ENCODE results near the gene TTC39C.

TTC39C gene

DNA sequence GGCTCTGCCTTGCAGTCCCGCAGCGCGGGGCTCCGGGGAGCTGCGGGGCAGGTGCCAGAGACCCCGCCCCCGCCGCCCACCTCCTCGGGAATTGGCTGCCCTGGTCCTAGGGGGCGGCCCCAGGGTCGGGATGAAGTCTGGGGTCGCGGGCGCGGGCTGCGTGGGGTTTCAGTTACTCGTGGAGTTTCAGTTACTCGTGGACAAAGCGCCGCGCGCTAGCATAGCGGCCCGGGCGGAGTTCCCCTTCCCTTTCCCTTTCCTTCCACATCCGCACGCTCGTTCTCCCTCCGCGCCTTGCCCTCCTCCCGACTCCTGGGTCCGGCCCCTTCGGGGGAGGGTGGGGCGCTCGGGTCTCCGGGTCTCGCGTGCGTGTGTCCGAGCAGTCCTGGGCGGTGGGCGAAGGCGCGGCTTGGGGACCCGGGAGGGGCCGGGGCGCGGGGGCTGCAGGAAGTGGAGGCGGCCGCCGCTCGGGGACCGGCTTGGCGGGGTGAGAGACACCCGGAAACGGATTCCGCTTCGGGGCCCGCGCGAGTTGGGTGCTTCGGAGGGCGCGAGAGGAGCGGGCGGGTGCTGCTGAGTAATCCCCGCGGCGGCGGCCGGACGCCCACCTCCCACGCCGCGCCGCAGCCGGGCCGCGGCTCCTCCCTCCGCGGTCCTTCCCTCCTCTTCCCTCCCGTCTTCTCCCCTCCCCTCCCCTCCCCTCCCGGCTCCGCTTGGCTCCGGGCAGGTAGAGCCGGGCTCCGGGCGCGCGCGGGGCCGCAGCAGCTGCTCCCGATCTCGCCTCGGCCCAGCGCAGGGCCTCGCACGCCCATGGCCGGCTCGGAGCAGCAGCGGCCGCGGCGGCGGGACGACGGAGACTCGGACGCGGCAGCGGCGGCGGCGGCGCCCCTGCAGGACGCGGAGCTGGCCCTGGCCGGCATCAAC, at the start of gene TTC39C:
Gene TTC39C (plus strand): TSS at position 693 of the 924 bp plus-strand sequence. CDS start 118 bp downstream, at position 811.
- DNase-seq, result peak; percentile 76
- in situ Hi-C loops (cut with MboI; ENCODE audit: low pct_unique_long_range_greater_than_20kb, low sequenced_read_pairs), result no loop called here

DNA sequence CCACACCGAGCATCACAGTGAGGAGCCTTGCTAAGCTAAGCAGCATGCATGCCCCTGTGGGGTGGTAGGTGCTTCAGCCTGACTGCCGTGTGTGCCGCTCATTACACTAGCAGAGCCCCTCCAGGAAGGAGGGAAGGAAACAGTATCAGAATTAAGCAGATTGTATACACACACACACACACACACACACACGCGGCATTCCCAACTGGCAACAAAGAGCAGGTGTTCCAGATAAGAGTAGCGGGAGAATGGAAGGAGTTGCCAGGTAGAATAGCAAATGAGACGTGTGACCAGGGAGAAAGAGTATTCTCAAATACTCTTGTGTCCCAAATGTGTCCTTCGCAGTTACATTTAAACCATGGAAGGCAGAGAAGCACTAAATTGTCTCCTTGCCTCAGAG, 47.6 kb upstream of the TTC39C start:
- no peak for DNase-seq
- in situ Hi-C loops (cut with MboI; ENCODE audit: low pct_unique_long_range_greater_than_20kb, low sequenced_read_pairs), result no loop called here

DNA sequence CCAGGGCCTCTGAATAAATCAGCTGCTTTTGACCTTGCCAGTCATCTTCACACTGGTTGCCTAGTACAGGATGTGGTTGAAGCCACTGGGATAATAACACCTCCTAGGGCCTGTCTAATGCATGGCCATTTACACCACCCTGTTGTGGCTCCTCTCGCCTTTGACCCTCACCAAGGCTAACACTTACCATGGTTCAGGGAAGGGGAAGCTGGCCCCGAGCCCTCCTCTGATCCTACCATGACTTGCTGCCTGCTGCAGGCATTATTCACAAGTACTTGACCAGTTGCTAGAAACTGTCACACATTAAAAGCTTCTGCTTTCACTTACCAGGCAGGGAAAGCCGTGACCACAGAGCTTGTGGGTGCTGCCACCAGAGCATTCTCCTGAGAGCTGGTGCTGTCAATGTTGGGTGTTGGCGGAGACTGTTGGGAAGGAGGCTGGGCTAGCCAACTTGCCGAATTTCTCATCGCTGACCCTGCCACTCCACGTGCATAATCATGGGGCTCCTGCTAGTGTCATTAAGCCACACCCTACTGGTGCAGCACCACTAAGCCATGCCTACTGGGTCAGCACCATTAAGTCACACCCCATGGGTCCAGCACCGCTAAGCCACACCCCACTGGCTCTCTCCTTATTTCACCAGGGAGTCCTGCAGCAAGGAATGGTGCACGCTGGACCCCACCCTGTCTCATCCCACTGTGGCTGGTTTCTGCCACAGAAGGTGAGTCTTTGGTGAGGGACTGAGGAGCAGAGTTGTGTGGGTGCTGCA, 47.0 kb upstream of the TTC39C start:
- peak; percentile 51 for DNase-seq
- in situ Hi-C loops (cut with MboI; ENCODE audit: low pct_unique_long_range_greater_than_20kb, low sequenced_read_pairs), result no loop called here

DNA sequence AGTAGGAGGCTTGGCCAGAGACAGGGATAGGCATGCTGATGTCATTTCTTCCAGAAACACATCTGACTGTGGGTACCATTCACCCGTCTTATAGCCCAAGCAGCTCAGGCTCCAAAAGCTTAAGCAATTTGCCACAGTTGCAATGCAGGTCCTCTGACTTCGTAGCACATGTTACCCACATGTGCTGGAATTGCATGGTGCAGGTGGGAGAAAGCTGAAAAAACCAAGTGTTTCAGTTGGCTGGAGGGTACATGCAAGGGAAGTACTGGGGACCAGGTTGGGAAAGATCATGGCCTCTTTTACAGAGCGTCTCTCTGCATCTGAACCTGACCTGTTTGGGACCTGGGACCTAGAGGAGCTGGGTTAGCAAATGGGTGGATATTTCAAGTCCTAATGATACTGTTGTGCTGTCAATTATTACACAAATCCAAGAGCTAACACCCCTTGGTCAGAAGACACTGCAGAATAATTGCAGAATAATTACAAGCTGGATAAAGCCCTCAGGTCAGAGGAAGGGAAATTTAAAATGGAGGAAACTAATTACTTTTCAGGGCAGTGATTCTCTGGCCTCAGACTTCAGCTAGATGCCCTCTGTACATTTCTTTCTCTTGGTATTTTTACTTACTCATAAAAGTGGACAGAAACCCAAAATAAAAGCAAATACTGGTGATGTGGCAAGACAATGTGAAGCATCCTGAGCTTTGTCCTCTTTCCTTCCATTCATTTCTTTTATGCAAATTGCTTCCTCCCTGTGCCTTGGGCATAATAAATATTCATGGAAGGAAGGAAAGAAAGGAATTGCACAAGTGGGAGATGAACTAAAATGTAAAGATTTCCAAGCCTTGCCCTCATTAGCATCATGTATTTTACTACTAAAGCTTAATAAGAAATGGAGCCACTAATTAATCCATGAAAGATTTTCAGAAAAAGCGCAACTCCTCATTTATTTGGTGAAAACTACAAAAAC, 45.6 kb upstream of the TTC39C start:
- DNase-seq, result no peak
- in situ Hi-C loops (cut with MboI; ENCODE audit: low pct_unique_long_range_greater_than_20kb, low sequenced_read_pairs), result no loop called here

DNA sequence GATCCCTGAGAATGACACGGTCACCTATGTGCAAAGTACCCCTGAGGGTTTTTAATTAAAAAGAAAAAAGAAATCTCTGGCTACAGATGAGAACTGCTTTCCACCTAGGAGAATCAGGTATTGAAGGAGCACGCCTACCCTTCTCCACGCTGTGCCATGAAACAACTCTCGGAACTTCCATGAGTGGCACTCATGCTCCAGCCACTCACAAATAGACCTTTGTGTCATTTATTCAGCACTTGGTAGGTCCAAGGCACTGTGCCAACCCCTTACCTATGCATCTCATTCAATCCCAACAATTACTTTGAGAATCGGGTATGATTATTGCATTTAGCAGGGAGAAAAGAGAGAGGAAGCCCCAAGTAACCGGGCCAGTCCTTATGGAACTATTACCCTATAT, 44.9 kb upstream of the TTC39C start:
- DNase-seq, result no peak
- in situ Hi-C loops (cut with MboI; ENCODE audit: low pct_unique_long_range_greater_than_20kb, low sequenced_read_pairs), result no loop called here

DNA sequence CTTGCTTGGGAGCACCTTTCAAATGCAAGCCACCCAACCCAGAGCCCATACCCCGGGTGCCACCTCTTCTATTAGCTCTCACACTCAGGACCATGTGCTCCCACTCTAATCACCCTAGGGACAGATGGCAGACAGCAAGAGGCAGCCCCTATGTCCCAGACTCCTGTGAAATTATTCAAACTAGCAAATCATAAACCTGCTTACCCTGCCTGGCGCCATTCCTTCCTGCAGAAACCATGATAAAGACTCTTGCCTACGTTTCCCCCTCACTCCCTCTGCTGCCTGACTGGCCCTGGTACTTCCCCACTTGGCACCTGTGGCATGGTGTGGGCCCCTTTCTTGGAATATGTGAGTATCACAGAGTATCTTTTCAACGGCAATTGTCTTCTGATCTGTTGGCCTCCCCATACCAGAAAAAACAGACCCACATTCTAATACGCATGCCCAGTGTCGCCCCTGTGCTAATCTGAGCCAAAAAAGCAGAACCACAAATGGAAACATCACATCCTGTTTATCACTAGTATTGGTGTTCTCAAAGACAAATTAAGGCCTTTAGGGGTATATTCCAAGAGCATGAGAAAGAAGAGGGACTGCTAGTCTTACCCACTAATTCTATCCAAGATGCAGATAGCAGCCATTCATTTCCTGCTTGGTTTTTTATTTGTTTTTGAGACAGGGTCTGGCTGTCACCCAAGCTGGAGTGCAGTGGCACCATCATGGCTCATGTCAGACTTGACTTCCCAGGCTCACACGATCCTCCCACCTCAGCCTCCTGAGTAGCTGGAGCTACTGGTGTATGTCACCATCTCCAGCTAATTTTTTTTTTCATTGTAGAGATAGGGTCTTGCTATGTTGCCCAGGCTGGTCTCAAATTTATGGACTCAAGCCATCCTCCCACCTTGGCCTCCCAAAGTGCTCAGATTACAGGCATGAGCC, 44.1 kb upstream of the TTC39C start:
- DNase-seq, result peak; percentile 73
- in situ Hi-C loops (cut with MboI; ENCODE audit: low pct_unique_long_range_greater_than_20kb, low sequenced_read_pairs), result no loop called here

DNA sequence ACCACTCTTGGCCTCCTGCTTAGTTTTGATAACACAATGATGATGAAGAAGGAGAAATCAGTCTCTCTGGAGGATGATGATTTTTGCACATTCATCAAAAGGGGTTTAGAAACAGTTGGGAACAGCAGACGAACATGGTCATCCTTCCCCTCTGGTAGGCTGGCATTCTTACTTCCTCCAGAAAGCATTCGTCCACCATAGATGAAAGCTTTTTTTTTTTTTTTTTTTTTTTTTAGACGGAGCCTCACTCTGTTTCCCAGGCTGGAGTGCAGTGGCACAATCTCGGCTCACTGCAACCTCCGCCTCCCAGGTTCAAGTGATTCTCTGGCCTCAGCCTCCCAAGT, 43.5 kb upstream of the TTC39C start:
- DNase-seq, result no peak
- in situ Hi-C loops (cut with MboI; ENCODE audit: low pct_unique_long_range_greater_than_20kb, low sequenced_read_pairs), result no loop called here

DNA sequence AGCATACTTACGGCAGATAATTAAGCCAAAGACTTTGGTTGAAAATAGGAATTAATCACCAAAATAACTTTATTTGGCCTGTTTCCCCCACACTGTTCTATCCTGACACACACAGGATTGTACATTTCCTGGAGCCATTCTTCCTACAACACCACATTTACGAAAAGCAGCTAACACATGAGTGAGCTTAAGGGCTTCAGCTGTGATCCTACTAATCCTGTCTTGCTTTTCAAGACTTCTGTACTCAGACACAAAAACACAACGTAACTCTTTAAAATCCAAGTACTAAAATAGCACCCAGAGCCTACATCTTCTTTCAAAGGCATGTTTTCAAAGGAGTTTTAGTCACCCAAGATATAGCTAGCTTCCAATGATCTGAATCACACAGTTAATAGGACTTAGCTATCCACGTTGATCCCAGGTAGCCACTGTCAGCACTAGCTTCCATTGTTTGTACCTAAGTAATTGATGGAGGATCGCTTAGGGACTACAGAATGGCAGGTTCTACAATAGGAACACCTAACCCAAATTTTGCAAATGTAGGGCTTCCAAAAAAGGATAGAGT, 42.8 kb upstream of the TTC39C start:
- in situ Hi-C loops (cut with MboI; ENCODE audit: low pct_unique_long_range_greater_than_20kb, low sequenced_read_pairs), result no loop called here

DNA sequence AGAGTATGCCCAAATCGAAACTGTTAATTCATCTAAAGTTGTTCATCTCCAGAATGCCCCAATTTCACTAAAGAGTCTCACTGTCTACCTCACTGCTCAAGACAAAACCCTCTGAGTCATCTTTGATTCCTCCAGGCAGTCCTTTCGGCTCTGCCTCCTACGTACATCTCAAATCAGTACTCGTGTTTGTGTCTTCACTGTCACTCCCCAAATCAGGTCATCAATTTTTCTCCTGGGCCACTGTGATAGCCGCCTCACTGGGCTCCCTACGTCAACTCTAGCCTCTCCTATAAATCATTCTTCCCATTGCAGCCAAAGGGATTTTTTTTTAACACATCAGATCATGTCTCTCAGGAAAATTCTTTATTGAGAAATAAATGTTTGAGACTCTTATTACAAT, 42.1 kb upstream of the TTC39C start:
- in situ Hi-C loops (cut with MboI; ENCODE audit: low pct_unique_long_range_greater_than_20kb, low sequenced_read_pairs), result no loop called here
- DNase-seq, result no peak

More for the DNA sequence above, 42.8 kb upstream of the TTC39C start:
- DNase-seq, result no peak

DNA sequence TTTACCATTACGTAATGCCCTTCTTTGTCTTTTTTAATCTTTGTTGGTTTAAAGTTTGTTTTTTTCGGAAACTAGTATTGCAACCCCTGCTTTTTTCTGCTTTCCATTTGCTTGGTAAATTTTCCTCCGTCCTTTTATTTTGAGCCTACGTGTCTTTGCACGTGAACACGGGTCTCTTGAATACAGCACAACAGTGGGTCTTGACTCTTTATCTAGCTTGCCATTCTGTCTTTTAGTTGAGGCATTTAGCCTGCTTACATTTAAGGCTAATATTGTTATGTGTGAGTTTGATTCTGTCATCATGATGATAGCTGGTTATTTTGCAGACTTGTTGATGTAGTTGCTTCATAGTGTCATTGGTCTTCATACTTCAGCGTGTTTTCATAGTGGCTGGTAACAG, 37.5 kb upstream of the TTC39C start:
- no peak for DNase-seq

DNA sequence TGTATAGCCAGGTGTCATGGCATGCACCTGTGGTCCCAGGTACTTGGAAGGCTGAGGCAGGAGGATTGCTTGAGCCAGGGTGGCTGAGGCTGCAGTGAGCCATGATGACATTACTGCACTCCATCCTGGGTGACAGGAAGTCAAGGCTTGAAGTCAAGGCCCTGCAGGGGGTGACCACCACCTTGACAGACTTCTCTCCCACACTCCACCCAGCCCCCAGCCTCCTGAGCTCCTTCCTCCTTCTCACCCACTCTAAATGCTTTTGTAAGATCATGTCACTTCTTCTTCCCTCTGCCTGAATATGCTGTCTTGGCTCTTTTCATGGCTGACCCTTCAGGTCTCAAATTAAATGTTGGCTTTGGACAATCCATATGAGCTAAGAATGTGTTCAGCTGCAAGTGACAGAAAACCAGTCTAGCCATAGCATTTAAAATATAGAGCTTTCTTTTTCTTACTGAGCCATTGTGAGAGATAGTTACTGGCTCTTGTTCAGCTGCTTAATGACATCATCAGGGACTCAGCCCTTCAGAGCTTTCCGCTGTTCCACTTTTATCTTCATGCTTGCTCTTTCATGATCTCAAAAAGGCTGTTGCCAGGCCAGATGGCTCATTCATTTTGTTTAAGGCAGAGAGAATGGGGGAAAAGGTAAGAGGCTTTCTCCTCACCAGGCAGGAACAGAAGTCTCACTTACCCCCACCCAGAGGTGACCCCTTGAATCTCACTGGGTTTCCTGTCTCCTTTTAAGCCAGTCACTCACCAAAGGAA, 36.7 kb upstream of the TTC39C start:
- peak; percentile 28 for DNase-seq
- in situ Hi-C loops (cut with MboI; ENCODE audit: low pct_unique_long_range_greater_than_20kb, low sequenced_read_pairs), result no loop called here

More for the DNA sequence above, 37.5 kb upstream of the TTC39C start:
- in situ Hi-C loops (cut with MboI; ENCODE audit: low pct_unique_long_range_greater_than_20kb, low sequenced_read_pairs), result no loop called here

DNA sequence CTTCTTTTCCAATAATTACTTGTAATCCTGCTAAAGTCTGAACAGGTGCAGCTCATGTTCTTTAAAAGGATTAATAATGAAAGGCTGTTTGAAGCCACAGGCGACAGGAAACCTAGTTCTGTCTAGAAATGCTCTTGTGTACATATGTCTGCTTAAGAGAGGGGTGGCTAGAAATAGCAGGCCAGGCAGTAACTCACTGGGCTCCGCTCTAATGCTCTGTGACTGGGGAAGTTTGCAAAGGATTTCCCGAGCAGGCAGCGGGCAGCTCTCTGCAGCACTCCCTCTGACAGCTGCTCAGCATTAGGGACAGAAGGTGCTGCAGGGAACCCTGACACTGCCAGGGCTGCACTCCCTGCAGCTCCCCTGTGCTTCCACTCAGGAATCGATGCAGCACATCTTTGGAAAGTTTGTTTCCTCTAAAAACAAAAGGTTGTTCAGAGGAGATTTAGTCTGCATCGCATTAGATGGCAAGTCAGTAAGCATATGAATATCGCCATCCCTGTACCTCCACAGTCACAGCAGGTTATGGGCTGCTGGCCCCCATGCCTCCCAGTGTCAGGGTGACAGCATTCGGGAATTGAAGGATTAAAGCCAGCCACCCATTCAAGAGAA, 33.1 kb upstream of the TTC39C start:
- DNase-seq, result no peak
- in situ Hi-C loops (cut with MboI; ENCODE audit: low pct_unique_long_range_greater_than_20kb, low sequenced_read_pairs), result no loop called here

DNA sequence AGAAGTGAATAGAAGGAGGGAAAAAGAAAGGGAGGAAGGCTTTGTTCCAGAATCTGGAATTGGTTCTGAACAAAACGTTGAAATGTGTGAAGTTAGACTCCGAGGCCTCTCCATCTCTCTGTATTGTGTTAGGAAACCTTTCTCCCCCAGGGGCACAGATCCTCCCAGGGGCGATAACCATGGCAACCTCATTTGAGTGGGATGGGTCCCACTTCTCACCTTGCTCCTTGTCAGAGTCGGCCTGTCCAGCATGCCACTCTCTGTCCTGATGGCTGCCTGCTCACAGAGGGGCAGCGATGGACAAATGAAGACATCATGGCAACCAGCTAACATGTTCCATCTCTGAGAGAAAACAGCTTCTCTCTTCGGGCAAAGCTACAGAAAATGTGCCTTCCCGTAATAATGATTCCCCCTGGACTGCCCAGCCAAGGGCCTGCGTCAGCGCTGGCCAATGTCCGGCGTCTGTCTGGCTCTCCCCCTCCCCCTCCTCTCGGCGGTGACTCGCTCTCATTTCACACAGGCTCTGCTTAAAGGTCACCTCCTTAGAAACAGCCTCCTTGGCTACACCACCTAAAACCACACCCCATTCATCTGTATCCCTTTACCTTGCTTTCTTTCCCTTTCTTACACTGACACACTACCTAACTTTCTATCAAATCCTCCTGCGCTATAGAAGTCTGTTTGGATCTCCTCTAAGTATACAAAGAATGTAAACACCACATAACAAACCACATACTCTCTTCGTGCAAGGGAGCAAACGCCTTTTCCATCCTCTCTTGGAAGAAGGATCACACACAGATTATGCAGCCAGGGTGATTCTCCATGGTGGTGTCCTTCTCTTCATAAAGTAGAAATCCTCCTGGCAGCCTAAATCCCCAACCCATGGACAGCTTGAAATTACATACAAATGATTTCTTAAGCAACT, 32.1 kb upstream of the TTC39C start:
- no peak for DNase-seq
- in situ Hi-C loops (cut with MboI; ENCODE audit: low pct_unique_long_range_greater_than_20kb, low sequenced_read_pairs), result no loop called here

DNA sequence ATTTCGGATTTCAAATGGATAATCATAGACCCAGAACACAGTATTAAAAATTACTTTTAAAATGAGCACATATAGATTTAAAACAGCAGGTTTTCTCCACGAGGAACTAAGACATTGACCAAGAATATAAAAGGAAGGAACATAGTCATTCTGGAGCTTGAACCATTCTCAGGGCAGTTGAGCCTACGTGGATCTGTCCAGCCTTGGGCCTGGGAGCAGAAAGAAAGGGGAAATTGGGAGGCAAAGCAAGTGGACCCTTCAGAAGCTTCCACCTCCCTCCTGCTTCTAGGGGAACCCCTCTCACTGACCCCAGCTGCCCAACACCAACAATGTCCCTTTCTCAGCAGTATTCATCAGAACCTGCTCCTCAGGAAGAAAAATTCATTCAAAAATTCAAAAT, 31.4 kb upstream of the TTC39C start:
- in situ Hi-C loops (cut with MboI; ENCODE audit: low pct_unique_long_range_greater_than_20kb, low sequenced_read_pairs), result no loop called here
- no peak for DNase-seq

DNA sequence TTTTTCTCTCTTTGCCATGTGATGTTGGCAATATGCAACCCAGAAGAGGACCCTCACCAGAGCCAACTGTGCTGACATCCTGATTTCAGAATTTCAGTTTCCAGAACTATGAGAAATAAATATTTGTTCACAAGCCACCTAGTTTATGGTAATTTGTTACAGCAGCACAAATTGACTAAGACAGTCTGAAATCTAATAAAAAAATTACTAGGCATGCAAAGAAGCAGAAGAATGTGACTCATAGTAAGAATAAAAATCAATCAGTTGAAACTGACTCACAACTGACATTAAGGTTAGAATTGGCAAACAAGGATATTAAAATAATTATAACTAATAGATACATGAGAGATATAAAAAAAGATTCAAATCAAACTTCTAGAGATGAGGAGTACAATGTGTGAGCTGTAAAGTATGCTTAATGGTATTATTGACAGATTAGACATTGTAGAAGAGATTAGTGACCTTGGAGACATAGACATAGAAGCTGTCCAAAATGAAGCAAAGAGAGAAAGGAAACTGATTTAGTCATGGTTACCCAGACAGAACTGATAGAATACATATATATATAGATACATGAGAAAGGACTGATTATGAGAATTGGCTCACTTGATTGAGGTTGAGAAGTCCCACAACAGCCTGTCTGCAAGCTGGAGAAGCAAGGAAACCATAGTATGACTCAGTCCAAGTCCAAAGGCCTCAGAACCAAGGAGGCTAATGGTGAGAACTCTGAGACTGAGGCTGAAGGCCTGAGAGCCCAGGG, 27.8 kb upstream of the TTC39C start:
- in situ Hi-C loops (cut with MboI; ENCODE audit: low pct_unique_long_range_greater_than_20kb, low sequenced_read_pairs), result no loop called here
- no peak for DNase-seq
